ENCODE data around the gene SHISAL1.

SHISAL1 gene

GRCh38 chr22:44229809-44230208, 82.9 kb downstream of the SHISAL1 start:
- DNase-seq (ENCODE audit: low spot score): no peak

- DNase-seq (ENCODE audit: low spot score): no peak
Measured at GRCh38 chr22:44229331-44229730, 83.4 kb downstream of the SHISAL1 start.

- no peak for DNase-seq (ENCODE audit: low spot score)
Measured at GRCh38 chr22:44225812-44226211, 86.9 kb downstream of the SHISAL1 start.

- no peak for DNase-seq (ENCODE audit: low spot score)
Measured at GRCh38 chr22:44225091-44225689, 87.6 kb downstream of the SHISAL1 start.

- no peak for DNase-seq (ENCODE audit: low spot score)
Measured at GRCh38 chr22:44224166-44224565, 88.6 kb downstream of the SHISAL1 start.

- DNase-seq (ENCODE audit: low spot score): no peak
Measured at GRCh38 chr22:44221710-44222475, 90.9 kb downstream of the SHISAL1 start.

GRCh38 chr22:44220727-44221680, 91.7 kb downstream of the SHISAL1 start:
- DNase-seq (ENCODE audit: low spot score): no peak

GRCh38 chr22:44219101-44219870, 93.5 kb downstream of the SHISAL1 start:
- DNase-seq (ENCODE audit: low spot score): no peak

- no peak for DNase-seq (ENCODE audit: low spot score)
Measured at GRCh38 chr22:44218071-44218470, 94.7 kb downstream of the SHISAL1 start.

GRCh38 chr22:44217346-44217745, 95.4 kb downstream of the SHISAL1 start:
- DNase-seq (ENCODE audit: low spot score): no peak

- DNase-seq (ENCODE audit: low spot score): no peak
Measured at GRCh38 chr22:44215287-44215686, 97.5 kb downstream of the SHISAL1 start.

GRCh38 chr22:44214764-44215163, 98.0 kb downstream of the SHISAL1 start:
- no peak for DNase-seq (ENCODE audit: low spot score)

- DNase-seq (ENCODE audit: low spot score): no peak
Measured at GRCh38 chr22:44214187-44214586, 98.6 kb downstream of the SHISAL1 start.

GRCh38 chr22:44213489-44214043, 99.2 kb downstream of the SHISAL1 start:
- DNase-seq (ENCODE audit: low spot score): no peak

GRCh38 chr22:44212936-44213335, 99.8 kb downstream of the SHISAL1 start:
- DNase-seq (ENCODE audit: low spot score): no peak

- DNase-seq (ENCODE audit: low spot score): no peak
Measured at GRCh38 chr22:44211946-44212930, 100.5 kb downstream of the SHISAL1 start.

- no peak for DNase-seq (ENCODE audit: low spot score)
Measured at GRCh38 chr22:44211256-44211945, 101.3 kb downstream of the SHISAL1 start.

- DNase-seq (ENCODE audit: low spot score): no peak
Measured at GRCh38 chr22:44210722-44211121, 102.0 kb downstream of the SHISAL1 start.

- DNase-seq (ENCODE audit: low spot score): no peak
Measured at GRCh38 chr22:44209343-44209742, 103.4 kb downstream of the SHISAL1 start.

- DNase-seq (ENCODE audit: low spot score): no peak
Measured at GRCh38 chr22:44207981-44208317, 104.8 kb downstream of the SHISAL1 start.
